ENCODE measurements around the gene SEPTIN3. TPM values are rescaled to one million over a fixed set of nuclear protein-coding genes. Genes with fewer than 3 reads are reported as not detected.

The SEPTIN3 gene
- total RNA-seq, 6 donors from 2014 or later: 0.79 to 1.6 (median 1.3) TPM

DNA sequence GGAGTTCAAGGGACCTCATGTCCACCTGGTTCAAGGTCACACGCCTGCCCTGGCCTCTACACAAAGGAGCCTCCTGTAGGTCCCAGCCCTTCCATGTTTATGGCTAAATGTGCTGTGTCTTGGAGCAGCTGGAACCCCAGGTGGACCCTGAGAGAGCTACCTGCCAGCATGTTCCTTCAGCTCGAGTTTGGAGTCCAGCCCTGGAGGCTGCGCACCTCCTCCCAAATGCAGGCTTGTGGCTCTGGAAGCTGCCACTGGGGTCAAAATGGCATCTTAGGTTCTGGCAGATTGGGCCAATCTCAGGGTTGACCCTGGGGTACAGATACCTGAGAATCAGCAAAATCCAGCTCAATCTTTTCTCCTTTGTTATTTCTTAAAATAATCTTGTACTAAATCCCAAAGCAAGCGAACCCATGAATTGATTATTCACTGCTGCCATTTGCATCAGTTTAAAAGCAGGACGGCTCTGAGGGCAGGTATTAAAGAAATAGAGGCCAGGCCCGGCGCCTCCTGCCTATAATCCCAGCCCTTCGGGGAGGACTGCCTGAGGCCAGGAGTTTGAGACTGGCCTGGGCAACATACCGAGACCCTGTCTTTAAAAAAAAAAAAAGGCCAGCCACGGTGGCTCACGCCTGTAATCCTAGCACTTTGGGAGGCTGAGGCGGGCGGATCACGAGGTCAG is 45.5 kb upstream of the SEPTIN3 start:
- H3K4me1 ChIP-seq: peaks cover 20 to 35% (median 24%) of the 10 kb centered on the region in 4 donors
- TF ChIP-seq CTCF (IDR thresholded peaks at IDR 0.05) (no peak), EP300 (IDR thresholded peaks at IDR 0.05) (no peak), POLR2A (IDR thresholded peaks at IDR 0.05) (no peak), POLR2AphosphoS5 (IDR thresholded peaks at IDR 0.05) (no peak)
- ATAC-seq (ENCODE audit: low FRiP score in 2 of 2): no peak
- WGBS, 2 donors: 92 to 94% methylated on average over 13 to 14 of the region's 14 CpGs
- H3K27me3 ChIP-seq: peaks cover 0 to 21% (median 10%) of the 10 kb centered on the region in 4 donors
- H3K27ac ChIP-seq: no peak overlapping the region
- DNase-seq: no peak
- no peaks in the 10 kb centered on the region for H3K36me3 ChIP-seq
- no peak overlapping the region for H3K4me3 ChIP-seq
- H3K9me3 ChIP-seq: no peaks in the 10 kb centered on the region

DNA sequence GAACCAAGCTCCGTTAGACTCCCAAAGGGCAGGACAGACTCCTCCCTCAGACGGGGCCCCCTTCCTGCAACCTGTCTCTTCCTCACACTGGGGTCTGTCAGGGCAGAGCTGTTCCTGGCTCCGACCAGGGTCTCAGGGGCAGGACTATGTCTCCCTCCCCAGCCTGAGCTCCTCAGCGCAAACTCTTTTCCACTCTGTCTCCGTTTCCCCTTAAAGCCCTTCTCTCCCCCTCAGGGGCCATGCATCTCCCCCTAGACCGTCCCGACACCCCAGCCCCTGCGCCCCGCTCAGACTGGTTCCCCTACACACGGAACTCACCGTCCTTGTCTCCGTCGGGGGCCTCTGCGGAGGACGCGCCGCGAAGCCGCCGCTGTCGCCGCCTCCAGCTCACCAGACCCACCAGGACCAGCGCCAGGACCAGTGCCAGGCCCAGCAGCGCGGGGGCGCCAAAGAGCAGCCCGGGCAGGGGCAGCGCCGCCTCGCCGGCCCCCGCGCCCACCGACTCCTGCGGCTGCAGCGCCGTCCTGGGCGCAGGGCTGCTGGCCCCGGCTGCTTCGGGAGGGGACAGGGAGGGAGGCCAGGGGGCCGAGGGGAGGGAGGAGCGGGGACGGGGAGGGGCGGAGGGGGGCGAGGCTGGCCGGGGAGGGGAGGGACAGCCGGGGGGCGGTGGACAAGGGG is 43.3 kb upstream of the SEPTIN3 start:
- H3K27me3 ChIP-seq: peaks cover 0 to 21% (median 9%) of the 10 kb centered on the region in 4 donors
- H3K36me3 ChIP-seq: no peaks in the 10 kb centered on the region
- peaks cover 8 to 19% (median 11%) of the 10 kb centered on the region in 4 donors for H3K4me1 ChIP-seq
- peak overlapping the region in 1 of 4 donors; percentile 40 for H3K27ac ChIP-seq
- WGBS, 2 donors: 7 to 9% methylated on average over 22 to 29 of the region's 48 CpGs
- peak; percentile 72 to 94 for DNase-seq
- no peaks in the 10 kb centered on the region for H3K9me3 ChIP-seq
- H3K4me3 ChIP-seq: peak overlapping the region in 3 of 4 donors; percentile 36 to 50 (median 45)
- TF ChIP-seq EP300 (IDR thresholded peaks at IDR 0.05) (no peak), POLR2A (IDR thresholded peaks at IDR 0.05) (no peak), CTCF (IDR thresholded peaks at IDR 0.05) (peak; percentile 69 to 83 (median 82)), POLR2AphosphoS5 (IDR thresholded peaks at IDR 0.05) (no peak)
- peak; percentile 56 to 69 for ATAC-seq (ENCODE audit: low FRiP score in 2 of 2)

DNA sequence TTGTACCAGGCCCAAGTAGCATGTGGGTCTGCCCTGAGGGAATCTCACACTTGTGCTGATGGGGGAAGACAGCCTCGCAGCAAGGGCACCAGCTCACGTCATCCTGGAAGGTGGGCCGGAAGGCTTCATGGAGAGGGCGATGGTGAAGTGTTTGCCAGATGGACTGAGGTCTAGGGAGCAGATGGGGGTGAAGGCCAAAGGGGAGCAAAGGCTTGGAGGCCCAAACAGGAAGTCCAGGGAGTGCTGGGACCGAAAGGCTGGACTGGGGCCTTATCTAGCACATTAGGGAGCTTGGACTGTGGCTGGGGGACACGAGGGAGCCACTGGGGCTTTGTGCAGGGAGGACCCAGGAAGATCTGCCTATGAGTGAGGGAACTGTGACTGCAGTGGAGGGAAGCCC is 41.4 kb upstream of the SEPTIN3 start:
- Histone ChIP-seq H3K4me3 (no peak overlapping the region), H3K36me3 (no peaks in the 10 kb centered on the region), H3K9me3 (no peaks in the 10 kb centered on the region), H3K27me3 (peaks cover 0 to 21% (median 9%) of the 10 kb centered on the region in 4 donors), H3K27ac (no peak overlapping the region), H3K4me1 (peaks cover 8 to 19% (median 11%) of the 10 kb centered on the region in 4 donors)
- no peak for TF ChIP-seq POLR2A (IDR thresholded peaks at IDR 0.05)
- TF ChIP-seq EP300 (IDR thresholded peaks at IDR 0.05): no peak
- no peak for TF ChIP-seq POLR2AphosphoS5 (IDR thresholded peaks at IDR 0.05)
- no peak for TF ChIP-seq CTCF (IDR thresholded peaks at IDR 0.05)
- 83 to 88% methylated on average over 5 to 6 of the region's 6 CpGs for WGBS, 2 donors
- DNase-seq: no peak
- ATAC-seq (ENCODE audit: low FRiP score in 2 of 2): no peak

DNA sequence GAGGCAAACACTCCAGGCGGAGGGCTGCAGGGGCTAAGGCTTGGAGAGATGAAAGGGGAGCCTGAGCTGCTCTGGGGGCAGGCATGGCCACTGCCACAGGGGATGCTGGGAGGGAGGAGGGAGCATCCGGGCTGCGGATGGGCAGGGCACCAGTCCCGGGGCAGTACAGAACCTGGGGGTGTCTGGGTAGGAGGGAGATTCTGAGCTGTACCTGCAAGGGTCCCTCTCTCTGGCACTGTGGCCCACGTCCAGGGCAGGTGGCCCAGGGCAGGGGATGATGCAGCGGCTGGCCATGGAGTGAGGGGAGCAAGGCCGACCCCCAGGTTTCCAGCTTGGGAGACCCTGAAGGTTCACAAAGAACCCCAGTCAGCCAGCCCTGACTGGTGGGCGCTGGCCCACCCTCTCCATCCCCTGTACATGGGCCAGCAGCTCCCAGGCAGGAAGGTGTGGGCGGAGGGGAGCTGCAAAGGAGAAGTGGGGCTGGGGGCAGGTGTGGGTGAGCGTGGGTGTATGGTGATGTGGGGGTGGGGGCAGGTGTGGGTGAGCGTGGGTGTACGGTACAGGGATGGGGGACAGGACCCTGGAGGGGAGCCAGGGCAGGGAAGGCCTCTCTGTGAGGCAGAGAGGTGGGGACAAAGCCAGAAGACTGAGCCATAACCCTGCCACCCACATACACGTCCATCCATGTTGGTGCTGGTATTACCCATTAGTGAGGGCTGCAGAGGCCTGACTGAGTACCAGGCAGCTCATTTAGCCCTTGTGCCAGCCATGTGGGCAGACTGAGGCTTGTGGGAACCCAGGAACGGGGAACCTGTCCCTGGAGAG is 40.4 kb upstream of the SEPTIN3 start:
- Histone ChIP-seq H3K27ac (no peak overlapping the region), H3K36me3 (no peaks in the 10 kb centered on the region), H3K9me3 (no peaks in the 10 kb centered on the region), H3K4me3 (no peak overlapping the region), H3K27me3 (peaks cover 0 to 21% (median 9%) of the 10 kb centered on the region in 4 donors), H3K4me1 (peaks cover 8 to 19% (median 11%) of the 10 kb centered on the region in 4 donors)
- DNase-seq: peak in 1 of 2 donors; percentile 61
- peak in 1 of 2 donors; percentile 3 for ATAC-seq (ENCODE audit: low FRiP score in 2 of 2)
- no peak for TF ChIP-seq POLR2A (IDR thresholded peaks at IDR 0.05)
- no peak for TF ChIP-seq EP300 (IDR thresholded peaks at IDR 0.05)
- TF ChIP-seq CTCF (IDR thresholded peaks at IDR 0.05): no peak
- no peak for TF ChIP-seq POLR2AphosphoS5 (IDR thresholded peaks at IDR 0.05)
- 78 to 83% methylated on average over 9 to 13 of the region's 14 CpGs for WGBS, 2 donors

Data from upper lobe of left lung (tissue), 6 donors.